HG02571 (cell line): ENCODE data around the gene ABHD12B.
"Not testable (repeated sequence)": the region's sequence is repeated elsewhere in the genome, so short reads cannot be mapped to it uniquely, and the experiment has no call there.

Source experiments
- ATAC-seq: cut with Tn5 transposase; IDR thresholded peaks from one replicate; pipeline ENCODE4 v1.9.1; 2021; ENCODE audit warnings: mild to moderate bottlenecking, moderate library complexity; ENCODE audit not compliant: unreplicated experiment

Gene ABHD12B

DNA sequence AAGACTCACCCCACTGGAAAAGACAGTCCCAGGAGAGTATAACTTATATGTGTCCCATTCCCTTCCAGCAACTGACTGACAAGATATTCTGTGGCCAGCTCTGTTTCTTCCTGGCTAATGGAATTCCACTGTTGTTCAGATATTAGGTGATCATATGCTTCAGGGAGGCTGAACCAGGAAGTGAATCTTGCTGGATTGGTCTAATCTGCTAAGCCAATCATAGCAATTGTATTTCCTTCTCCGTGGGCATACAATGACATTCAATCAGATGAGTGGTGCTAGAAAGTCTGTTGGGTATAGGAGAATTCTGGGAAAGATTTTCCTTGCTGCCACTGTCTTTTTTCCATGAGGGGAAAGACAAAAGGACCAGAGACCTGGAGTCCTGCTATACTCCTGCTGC is 60.3 kb downstream of the ABHD12B start:
- no peak for ATAC-seq

DNA sequence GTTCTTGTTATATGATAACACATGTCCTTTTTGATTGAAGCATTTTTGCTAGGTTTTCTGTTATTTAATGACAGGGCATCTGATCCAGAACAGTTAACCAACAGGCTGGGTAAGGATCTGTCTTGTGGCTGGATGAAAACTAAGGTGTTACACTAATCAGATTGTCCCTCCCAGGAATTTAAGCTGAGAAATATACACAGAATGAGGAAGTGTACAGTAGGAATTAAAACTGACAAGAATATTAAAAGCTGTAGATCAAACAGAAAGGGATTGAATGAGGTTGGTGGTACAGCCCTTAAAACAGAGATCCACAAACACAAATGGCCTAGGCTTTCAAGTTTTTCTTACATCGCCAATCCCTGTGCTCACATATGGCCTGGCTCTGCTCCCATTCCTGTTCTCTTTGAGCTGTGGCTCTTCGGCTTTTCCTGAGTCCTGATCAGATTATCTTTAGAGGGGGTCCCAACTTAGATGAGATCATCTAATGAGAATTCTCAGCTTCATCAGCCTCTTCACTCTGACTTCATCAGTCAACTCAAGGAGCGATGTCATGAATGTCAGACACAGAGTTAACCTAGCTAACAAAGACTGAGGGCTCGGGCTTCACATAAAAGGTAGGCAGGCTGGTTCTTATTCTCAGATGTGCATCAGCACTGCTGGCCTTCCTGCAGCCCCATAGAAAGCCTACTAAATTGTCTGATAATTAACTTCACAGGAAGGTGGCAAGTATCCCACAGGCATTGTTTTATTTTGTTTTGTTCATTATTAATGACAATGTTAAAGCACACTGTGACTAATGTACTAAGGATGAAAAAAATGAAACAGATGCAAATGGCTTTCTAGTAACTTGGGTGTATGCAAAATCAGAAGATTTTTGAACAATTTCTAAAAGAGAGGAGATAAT is 61.0 kb downstream of the ABHD12B start:
- no peak for ATAC-seq

DNA sequence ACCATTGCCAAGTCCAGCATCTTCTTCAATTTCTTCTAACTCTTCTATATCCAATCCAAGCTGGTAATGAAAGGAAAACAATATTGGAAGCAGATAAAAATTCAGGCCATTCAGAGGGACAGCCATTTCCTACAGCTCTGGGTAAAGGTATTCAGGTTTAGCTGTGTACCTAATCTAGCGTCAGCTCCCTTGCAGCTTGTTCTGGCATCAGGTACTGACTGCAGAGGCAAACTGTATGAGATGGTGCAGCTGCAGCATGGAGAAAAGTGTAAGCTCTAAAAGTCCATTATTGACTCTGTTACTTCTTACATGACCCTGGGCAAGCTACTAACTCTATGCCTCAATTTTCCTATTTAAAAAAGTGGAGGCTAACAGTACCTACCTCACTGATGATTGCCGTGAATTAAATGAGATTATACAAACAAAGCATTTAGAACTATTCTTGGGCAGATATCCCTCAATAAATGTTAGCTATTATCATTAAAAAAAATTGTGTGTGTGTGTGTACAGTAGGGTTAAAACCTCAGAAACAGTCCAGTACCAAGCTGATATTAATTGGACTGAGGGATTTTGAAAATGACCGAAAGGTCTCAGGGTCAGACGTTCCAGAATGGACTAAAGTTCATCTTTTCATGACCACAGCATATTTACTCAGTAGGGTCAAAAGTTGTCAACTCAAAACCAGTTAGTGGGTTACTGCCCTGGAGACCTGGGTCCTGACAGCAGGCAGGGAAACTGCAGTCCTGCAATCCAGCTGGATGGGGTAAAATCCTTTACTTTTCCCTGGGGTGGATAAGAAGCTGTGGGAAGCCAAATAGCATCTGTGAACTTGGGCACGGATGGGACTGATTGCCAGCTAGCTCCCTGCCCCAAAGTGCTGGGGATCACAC is 63.5 kb downstream of the ABHD12B start:
- no peak for ATAC-seq

DNA sequence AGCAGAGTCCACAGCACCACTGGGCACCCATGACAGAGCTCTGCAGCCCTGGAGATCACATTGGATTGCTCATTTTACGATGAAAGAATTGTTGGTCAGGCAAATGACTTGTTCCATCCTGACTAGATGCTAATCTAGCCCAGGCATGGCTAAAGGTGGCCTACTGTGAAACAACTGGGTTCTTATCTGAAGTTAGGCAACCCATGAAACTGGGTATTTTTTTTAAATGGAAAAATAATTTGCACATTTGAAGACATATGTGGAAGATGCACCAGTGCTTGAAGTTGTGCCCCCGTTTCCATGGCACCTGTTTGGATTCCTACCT is 64.1 kb downstream of the ABHD12B start:
- no peak for ATAC-seq

DNA sequence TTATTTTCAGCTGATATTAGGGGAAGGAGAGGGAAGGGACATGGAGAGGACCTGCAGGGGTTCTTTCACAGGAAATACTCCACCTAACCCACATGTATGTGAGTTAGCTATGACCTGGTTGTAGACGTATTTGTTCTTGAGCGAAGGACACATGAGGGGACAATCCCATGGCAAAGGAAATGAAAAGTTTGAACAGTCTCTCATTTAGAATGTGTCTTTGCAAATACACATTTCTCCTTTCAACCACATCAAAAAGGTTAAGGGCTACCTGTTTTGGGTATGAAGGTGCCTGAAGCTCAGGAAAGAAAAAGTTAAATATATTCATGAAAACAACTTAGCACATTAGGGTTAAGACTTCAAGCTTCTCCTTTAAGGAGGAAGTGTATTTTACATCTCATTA is 65.0 kb downstream of the ABHD12B start:
- ATAC-seq, result no peak

DNA sequence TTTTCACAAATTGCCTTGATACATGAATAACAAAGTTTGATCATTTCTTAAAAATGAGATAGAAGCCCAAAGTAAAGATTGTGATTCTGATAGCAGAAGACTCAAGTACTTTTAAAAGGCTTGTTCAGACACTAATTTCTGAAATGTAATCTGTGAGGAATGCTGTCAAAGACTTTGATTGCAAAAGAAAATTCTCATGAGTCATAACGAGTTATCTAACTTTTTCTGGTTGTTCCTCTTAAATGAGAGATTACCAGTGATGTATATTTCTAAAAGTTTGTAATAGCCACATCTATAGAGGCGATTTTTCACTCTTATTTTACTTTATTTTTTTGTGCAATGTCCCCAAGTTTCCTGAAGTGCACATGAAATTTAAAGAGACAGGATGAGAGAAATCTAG is 65.5 kb downstream of the ABHD12B start:
- ATAC-seq, result no peak

DNA sequence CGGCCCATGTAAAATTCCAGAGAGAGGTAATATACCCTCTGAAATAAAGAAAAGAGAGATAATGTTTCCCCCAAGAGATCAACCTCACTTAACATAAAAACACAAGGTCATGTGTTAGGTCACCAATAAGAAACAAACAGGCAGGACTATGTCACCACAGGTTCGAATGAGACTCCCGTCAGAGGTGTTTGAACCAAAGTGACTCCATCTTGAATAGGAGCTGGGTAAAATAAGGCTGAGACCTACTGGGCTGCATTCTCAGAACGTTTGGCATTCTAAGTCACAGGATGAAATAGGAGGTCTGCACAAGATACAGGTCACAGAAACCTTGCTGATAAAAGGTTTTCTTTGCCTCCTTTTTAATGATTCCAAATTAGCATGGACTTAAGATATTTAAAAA is 65.9 kb downstream of the ABHD12B start:
- no peak for ATAC-seq

DNA sequence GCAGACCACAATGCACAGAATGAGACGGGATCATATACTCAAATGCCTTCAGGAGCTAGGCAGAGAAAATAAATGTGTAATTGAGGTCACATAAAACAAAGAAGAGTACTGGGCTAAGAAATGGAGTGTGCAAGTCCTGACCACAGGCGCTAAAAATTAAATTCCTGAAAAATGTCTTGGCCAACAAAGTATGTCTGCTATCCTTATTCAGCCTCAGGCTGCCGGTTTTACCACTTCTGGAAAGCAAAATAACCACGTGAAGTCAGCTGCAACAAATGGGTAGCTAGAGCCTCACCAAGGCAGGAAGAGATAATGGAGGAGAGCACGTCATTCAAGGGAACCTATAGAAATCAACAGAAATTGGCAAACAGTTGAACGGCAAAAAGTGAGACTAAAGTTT is 69.3 kb downstream of the ABHD12B start:
- ATAC-seq, result no peak

DNA sequence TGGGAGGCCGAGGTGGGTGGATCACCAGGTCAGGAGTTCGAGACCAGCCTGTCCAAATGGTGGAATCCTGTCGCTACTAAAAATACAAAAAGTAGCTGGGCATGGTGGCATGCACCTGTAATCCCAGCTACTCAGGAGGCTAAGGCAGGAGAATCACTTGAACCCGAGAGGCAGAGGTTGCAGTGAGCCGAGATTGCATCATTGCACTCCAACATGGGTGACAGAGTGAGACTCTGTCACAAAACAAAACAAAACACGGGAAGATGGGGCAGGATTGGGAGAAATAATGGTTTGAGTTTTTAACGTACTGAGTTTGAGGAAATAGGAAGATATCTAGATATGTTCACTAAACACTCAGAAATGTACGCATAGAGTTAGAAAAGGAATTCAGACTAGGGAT is 69.8 kb downstream of the ABHD12B start:
- ATAC-seq, result not testable (repeated sequence)

DNA sequence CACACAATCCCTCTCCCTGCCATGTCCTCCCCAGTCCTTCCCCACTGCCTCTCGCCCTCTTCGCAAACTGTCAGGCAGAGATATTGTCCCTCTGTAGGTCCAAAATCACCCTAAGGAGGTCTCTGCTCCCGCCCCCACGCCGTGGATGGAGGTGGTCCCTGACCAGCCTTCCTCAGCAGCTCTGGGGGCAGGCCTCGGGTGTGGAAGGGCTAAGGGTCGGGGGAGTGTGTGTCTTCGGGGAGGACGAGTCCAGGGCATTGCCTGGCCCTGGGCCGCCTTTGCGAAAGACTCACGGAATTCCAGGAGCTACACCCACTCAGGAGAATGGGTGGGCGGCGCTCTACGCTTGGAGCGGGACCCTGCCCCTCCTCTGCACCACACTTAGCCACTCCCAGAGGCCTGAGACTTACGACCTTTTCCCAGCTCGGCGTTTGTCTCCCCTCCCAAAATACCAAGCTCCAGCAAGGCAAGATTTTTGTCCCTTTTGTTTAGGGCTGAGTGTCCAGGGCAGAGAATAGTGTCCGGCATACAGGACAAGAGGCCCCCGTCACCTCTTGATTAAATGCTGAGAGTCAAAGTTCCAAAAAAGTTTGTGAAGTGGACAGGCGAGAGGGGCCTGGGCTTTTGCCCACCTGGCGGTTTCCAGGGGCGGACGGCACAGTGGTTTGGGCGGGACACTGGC is 71.5 kb downstream of the ABHD12B start:
- ATAC-seq, result no peak

DNA sequence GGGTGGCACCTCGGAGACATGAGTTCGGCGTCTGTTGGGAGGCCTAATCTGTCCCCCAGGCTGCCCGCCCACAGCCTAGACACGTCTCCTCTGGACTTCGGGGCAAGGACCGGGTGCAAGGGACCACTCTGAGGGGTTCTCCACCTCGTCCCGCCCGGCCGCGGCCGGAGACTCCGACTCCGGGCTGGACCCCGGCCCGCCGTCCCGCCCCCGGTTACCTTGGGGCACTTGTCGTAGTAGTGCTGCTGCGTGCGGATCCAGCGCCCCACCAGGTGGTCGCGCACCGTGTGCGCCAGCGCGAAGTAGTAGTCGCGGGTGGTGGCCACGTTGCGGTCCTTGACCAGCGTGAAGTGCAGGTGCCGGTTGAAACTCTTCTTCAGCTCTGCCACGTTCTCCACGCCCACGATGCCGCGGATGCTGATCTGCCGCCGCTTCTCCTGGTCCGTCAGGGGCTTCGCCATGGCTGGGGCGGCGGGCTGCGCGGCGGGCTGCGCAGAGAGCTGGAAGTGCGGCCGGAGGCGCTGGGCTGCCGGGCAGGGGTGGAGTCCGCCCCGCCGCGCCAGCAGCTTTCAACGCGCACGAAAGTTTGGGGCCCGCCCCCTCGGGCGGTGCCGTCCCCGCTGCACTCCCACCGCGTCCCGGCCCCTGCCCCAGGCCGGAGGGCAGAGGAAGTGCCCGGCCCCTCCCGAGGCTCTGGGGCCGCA is 72.2 kb downstream of the ABHD12B start, which contains the start of gene PYGL:
Gene PYGL, minus strand, starts transcription at position 541 of the 704 bp plus-strand sequence. Its CDS starts 80 bp downstream, at position 461.
- ATAC-seq, result no peak

DNA sequence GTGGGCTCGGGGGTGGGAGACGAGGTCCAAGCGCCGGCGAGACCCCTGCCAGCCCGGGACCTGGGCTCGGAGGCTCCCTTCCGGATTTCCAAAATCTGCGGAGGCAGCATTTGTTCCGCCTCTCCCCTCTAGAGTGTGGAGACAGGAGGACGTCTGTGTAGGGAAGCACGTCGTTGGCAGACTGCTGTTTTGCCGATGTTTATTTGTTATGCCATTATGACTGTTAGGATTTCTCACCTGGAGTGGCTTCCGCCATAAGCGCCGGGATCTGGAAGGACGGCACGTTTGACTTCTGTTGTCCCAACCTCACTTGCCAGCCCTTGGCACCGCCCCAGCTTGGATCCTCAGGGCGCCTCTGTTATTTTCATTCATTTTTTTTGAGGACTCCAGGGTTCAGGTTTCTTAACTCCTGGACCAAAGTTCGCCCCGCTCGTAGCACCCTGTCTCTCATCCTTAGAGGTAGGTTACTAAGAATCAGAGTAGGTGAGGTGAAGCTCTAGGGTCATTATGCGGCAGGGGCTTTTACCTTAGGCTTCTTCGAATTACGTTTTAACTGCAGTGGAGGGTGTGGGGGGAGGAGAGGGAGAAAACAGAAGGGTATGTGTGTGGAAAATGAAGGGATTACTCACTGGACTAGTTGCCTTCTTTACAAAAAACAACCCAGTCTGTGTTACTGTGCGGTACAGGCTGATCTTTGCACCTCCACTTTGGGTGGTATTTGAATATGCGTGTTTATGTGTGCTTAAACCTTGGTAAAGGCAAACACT is 73.0 kb downstream of the ABHD12B start:
- ATAC-seq, result no peak

DNA sequence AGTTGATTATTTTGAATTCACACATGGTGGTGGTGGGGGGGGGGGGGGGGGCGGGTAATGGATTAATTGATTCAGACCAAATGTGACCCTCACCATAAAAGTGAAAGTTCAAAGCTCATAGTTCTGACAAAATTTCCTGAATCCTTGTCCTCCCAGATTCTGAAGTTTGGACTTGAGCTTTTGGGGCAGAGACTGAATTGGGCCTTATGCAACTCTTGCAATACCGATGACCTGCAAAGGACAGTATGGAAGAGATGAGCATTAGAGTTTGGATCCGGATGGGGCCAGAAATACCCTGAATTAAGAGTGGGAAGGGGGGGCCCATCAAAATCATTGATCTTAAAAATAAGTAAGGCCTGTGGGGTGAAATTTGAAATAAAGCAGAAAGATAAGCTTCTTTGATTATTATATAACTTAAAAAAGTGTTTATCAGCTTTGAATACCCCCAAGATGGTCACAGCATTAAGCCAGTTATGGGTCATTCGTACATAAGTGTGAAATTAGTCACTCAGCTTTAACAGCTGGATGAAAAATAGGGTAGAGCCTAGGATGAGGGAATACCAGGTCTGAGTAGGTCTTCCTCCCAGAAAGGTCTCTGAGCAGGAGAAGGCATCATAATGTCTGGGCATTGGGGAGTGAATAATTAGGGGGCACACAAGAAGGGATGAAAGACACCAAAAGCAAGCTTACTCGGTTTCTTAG is 74.5 kb downstream of the ABHD12B start:
- ATAC-seq, result no peak

DNA sequence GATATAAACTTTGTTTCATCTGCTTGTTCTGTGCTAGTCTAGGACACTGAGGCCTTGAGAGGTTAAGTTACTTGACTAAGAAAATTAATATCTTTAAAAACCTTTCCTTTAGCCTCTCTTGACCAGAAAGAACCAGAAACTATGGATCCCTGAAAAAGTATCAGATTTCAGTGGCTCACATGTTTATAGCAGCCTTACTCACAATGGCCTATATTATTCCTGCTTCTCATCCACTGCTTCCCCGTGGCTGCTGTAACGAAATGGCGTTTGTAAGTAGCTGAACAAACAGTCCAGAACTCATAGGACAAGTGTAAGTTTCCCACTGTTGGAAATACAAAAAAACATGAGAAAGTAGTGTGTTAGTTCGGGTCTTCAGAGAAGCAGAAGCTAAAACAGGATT is 75.6 kb downstream of the ABHD12B start:
- no peak for ATAC-seq

DNA sequence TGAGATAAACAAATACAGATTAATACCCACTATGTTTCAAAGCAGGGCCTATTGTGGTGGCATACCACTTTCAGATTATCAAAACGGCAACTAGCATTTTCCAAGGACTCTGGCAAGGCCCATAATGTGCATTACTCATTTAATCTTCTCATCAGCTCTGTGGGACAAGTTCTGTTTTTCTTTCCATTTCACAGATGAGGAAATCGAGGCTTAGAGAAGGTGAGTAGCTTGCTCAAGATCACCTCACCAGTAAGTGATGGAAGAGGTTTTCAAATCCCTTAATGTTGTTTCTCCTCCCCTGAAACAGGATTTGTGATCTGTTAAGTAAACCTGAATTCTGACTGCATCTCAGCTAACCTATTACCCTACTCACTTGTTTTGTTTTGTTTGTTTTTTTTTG is 76.4 kb downstream of the ABHD12B start:
- no peak for ATAC-seq

DNA sequence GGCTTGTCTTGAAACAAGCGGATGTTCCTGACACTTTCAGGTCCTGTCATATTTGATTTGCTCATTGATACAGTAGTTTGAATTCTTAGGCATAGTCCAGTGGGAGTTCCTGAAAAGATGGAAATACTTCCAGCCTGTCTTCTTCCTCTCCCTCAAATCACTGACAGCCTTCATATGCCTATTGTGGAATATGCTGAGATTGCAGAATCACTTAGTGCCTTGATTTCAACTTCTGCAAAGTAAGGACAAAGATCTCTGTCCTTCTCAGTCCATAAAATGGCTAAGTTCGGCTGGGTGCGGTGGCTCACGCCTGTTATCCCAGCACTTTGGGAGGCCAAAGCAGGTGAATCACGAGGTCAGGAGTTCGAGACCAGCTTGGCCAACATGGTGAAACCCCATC is 79.2 kb downstream of the ABHD12B start:
- ATAC-seq, result no peak

DNA sequence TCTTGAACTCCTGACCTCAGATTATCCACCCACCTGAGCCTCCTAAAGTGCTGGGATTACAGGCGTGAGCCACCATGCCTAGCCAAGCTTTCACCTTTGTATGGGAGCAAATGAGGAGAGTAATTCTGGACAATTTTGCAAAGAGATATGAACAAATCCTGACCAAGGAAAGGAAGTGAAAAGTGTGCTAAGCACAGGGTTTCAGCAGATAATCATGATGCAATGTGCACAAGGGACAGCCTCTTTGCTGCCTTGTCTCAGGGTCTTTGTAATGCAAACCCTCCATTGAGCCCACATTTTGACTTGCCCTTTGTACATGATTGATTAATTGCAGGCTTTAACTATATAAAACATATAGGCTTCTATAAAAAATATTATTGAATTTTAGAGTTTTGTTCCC is 81.6 kb downstream of the ABHD12B start:
- ATAC-seq, result no peak
